Calu3 (cell line): ENCODE results near the gene SLC6A17. TPM values are rescaled to one million over a fixed set of nuclear protein-coding genes. Genes with fewer than 3 reads are reported as not detected.

Source experiments
- BruUV-seq: library from RNA; stranded (reverse); fragments of 400-500 nt; replicated peaks from 2 replicates; lab custom pipeline; 2021; lab: Mats Ljungman, UMichigan
- CTCF ChIA-PET: fragments of 300-600 bp; sonication (Branson Sonifier 250); formaldehyde crosslinking; loops from one replicate; lab custom pipeline; 2022; ENCODE audit warnings: antibody characterized with exemption; lab: Charles Lee
- DNase-seq: peaks from one replicate; pipeline ENCODE4 v3.0.0; 2022
- H3K27ac Mint-ChIP-seq: one replicate; pipeline ENCODE4 v1.8.0; 2022; ENCODE audit warnings: mixed read lengths; ENCODE audit not compliant: unreplicated experiment
- H3K27me3 Mint-ChIP-seq: one replicate; pipeline ENCODE4 v1.8.0; 2022; ENCODE audit warnings: mixed read lengths; ENCODE audit not compliant: unreplicated experiment
- H3K36me3 Mint-ChIP-seq: one replicate; pipeline ENCODE4 v1.8.0; 2022; ENCODE audit warnings: mild to moderate bottlenecking, moderate library complexity, mixed read lengths; ENCODE audit not compliant: insufficient read depth, unreplicated experiment
- H3K4me1 Mint-ChIP-seq: one replicate; pipeline ENCODE4 v1.8.0; 2022; ENCODE audit warnings: mild to moderate bottlenecking, low read depth, mixed read lengths; ENCODE audit not compliant: unreplicated experiment
- H3K4me3 Mint-ChIP-seq: one replicate; pipeline ENCODE4 v1.8.0; 2022; ENCODE audit warnings: mild to moderate bottlenecking, low read depth, moderate library complexity, mixed read lengths; ENCODE audit not compliant: unreplicated experiment
- H3K9me3 Mint-ChIP-seq: one replicate; pipeline ENCODE4 v1.8.0; 2022; ENCODE audit warnings: low read depth, mixed read lengths; ENCODE audit not compliant: unreplicated experiment
- CTCF ChIP-seq: fragments of 200-600 bp; IDR thresholded peaks from one replicate; pipeline ENCODE4 v1.8.0; 2022; ENCODE audit warnings: antibody characterized with exemption; ENCODE audit not compliant: unreplicated experiment
- intact Hi-C: fragments of 100-400 bp; cut with micrococcal nuclease; formaldehyde crosslinking; loops from one replicate; pipeline ENCODE4 v1.10.0; 2022; ENCODE audit not compliant: unreplicated experiment
- total RNA-seq: library from RNA; stranded (reverse); gene quantifications from 2 replicates; pipeline ENCODE4 v1.2.3, GENCODE V29; 2022

Gene SLC6A17
- total RNA-seq, 1 experiment from 2014 or later = 0.24 TPM

- H3K4me3 Mint-ChIP-seq = no peak overlapping the region
- H3K9me3 Mint-ChIP-seq = no peaks in the 10 kb centered on the region
- intact Hi-C loops = no loop called here
- H3K27me3 Mint-ChIP-seq = peaks cover 36% of the 10 kb centered on the region
- H3K27ac Mint-ChIP-seq = no peak overlapping the region
- no TSS peak for BruUV-seq
- no peak for DNase-seq
- no peaks in the 10 kb centered on the region for H3K36me3 Mint-ChIP-seq
- H3K4me1 Mint-ChIP-seq = no peaks in the 10 kb centered on the region
- CTCF ChIA-PET = no interaction called here
- TF ChIP-seq CTCF = no peak
Measured at GRCh38 chr1:110185181-110185580, 34.9 kb downstream of the SLC6A17 start.

DNA sequence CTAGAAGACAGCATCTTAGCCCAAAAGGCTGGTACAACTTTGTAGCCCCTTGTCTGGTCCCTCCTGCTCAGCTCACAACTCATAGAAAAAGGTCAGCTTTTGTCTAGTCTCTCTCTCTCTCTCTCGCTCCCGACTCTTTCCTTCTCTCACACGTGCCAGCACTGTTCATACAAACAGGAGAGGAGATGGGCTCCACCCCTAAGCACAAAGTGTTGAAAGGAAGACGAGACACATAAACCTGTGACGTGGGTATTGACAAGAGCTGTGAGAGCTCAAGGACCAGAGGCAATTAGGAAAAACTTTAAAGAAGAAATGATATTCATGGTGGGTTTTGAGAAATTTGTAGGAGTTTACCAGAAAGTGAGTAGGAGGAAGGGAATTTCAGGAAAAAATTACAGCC is 36.3 kb downstream of the SLC6A17 start:
- TF ChIP-seq CTCF = no peak
- CTCF ChIA-PET = interaction anchor here (0.6 kb wide), 1 partner anchor 448 kb away, joined by 8 read pairs; no protein-coding TSS in a partner anchor
- no peaks in the 10 kb centered on the region for H3K9me3 Mint-ChIP-seq
- intact Hi-C loops = no loop called here
- DNase-seq = no peak
- no peaks in the 10 kb centered on the region for H3K4me1 Mint-ChIP-seq
- H3K36me3 Mint-ChIP-seq = no peaks in the 10 kb centered on the region
- H3K4me3 Mint-ChIP-seq = no peak overlapping the region
- BruUV-seq = no TSS peak
- H3K27ac Mint-ChIP-seq = no peak overlapping the region
- peaks cover 46% of the 10 kb centered on the region for H3K27me3 Mint-ChIP-seq

- Mint-ChIP-seq H3K4me3 (no peak overlapping the region), H3K36me3 (no peaks in the 10 kb centered on the region), H3K27ac (no peak overlapping the region), H3K27me3 (peaks cover 50% of the 10 kb centered on the region), H3K9me3 (no peaks in the 10 kb centered on the region), H3K4me1 (no peaks in the 10 kb centered on the region)
- no peak for TF ChIP-seq CTCF
- BruUV-seq = no TSS peak
- CTCF ChIA-PET = no interaction called here
- intact Hi-C loops = no loop called here
- no peak for DNase-seq
Measured at GRCh38 chr1:110187139-110187890, 37.0 kb downstream of the SLC6A17 start.

DNA sequence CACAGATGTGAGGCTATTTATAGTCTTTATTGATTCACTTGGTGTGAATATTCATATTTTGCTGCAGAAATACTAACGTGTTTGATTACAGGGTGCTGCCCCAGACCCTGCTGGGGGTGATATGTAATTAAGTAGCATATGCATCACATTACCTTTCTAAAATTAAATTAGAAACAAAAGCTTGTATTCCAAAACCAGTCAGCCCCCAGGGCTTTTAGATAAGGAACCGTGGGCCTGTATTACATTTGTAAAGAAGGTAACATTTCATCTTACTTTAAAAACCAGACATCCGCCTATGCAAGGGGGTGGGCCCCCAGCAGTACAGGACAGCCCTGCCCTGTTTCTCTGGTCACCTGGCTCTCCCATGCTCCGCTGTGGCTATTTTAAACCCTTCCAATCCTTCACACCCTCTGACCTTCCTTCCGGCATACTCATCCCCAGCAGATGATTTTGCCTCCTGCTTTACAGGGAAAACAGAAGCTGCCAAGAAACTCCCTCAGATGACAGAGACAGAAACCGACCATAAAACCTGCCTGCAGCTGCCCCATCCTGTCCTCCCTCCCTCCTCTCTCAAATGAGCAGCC is 37.8 kb downstream of the SLC6A17 start:
- intact Hi-C loops = no loop called here
- no peak for TF ChIP-seq CTCF
- Mint-ChIP-seq H3K36me3 (no peaks in the 10 kb centered on the region), H3K27ac (no peak overlapping the region), H3K9me3 (no peaks in the 10 kb centered on the region), H3K4me3 (no peak overlapping the region), H3K27me3 (peaks cover 50% of the 10 kb centered on the region), H3K4me1 (no peaks in the 10 kb centered on the region)
- no peak for DNase-seq
- no TSS peak for BruUV-seq
- CTCF ChIA-PET = interaction anchor here (0.6 kb wide), 1 partner anchor 195 kb away, joined by 5 read pairs; no protein-coding TSS in a partner anchor
